HG02763 (cell line): ENCODE data around the gene SFRP5.

ENCODE experiments used
- ATAC-seq: cut with Tn5 transposase; IDR thresholded peaks from one replicate; pipeline ENCODE4 v1.9.1; 2021; ENCODE audit warnings: mild to moderate bottlenecking, moderate library complexity; ENCODE audit not compliant: unreplicated experiment

Gene SFRP5

DNA sequence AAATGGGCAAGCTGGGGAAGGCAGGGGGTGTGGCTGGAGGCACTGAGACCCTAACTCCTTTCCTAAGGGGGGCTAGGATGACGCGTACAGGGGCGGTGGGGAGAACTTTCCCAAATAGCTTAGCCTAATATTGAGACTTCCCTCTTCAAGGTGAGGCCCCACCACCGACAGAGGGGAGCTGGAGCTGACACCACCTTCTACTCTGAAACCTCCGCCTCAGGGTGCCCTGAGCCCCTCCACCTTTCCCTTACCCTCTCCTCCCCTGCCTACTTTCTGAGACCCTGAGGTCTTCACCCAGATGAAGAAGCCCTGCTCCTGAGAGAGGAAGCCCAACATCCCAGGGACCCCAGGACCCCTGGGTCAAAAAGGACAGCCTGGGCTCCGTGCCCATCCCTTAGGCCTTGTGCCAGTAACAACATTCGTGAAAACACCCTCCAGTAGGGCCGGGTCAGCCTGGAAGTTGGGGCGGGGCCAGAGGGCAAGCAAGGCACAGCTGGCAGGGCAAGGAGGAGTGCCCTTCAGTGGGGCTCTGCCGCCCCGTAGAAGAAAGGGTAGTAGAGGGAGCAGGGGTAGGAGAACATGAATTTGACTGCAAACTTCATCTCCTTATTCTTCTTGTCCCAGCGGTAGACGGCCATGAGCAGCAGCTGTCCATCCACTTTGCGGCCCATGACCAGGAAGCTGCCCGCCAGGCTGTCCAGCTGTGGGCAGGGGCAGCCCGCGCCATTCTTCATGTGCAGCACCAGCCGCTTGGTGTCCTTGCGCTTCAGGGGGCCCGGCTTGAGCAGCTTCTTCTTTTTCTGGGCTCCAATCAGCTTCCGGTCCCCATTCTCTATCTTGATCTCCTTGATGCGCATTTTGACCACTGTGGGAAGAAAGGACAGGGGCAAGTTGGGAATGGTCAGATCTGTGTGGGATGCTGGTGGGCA lies 4.5 kb downstream of the SFRP5 start:
- no peak for ATAC-seq

GRCh38 chr10:97766106-97766810 lies 5.5 kb downstream of the SFRP5 start:
- ATAC-seq = no peak

GRCh38 chr10:97765201-97765600 lies 6.6 kb downstream of the SFRP5 start:
- ATAC-seq = no peak

DNA sequence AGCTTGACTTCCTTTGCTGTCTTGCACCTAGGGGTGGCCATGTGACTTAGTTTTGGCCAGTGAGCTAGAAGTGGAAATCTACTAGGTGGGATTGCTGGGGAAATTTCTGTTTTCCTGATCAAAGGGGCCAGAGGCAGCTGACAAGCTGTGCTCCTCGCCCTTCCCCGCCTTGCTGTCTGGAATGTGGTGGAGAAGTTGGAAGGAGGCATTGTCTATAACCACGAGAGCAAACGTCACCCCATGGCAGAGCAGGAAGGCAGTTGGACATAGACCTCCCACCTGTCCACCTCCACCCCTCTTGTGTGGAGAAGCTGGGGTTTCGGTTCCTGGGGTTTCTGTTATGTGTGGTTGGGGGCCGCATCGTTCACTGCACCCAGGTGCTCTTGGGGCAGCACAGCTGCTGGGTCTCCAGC lies 7.3 kb downstream of the SFRP5 start:
- no peak for ATAC-seq

DNA sequence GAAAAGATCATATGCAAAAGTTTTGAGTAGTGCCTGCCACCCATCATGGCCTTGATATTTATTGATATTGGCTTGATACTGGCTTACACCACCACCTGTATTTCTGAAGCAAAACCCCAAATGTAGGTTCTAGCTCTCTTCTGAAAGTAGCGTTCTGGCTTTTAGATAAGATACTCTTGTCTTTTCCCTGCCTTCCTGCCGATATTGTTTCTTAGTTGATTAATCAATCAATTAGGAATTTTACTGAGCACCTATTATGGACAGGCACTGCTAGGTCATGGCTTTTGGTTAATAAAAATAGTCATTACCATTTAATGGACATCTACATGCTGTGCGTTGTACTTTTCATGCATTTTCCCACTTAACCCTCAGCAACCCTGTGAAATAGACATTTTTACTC lies 7.9 kb downstream of the SFRP5 start:
- no peak for ATAC-seq

DNA sequence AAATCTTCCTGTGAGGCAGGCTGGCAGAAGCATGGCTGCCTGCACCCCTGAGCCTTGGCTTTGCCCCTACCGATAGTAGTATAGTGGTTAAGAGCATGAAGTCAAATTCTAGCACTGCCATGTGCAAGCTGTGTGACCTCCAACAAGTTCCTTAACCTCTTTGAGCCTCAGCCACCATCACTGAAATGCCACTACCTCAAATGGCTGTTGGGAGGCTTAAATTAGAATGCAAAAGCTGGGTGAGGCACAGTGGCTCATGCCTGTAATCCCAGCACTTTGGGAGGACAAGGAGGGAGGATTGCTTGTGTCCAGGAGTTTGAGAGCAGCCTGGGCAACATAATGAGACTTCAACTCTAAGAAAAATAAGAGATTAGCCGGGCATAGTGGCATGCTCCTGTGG lies 8.4 kb downstream of the SFRP5 start:
- ATAC-seq = no peak

DNA sequence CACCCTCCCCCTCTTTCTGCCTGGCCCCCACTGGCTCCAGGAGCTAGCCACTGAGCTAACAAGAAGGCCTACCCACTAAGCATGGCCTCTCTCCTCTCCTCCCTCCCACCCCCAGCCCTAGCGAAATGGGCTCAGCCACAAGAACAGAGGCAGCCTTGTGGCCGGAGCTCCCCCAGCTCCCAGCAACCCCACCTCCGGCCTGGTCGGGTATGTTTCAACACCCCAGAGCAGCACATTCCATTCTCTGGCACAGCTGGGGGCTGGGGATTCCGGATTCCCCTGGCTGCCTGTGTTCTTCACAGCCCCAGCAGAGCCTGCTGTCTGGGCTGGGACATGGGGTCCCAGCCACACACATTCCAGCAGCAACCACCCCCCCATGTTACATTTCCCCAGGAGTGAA lies 9.0 kb downstream of the SFRP5 start:
- ATAC-seq = no peak

DNA sequence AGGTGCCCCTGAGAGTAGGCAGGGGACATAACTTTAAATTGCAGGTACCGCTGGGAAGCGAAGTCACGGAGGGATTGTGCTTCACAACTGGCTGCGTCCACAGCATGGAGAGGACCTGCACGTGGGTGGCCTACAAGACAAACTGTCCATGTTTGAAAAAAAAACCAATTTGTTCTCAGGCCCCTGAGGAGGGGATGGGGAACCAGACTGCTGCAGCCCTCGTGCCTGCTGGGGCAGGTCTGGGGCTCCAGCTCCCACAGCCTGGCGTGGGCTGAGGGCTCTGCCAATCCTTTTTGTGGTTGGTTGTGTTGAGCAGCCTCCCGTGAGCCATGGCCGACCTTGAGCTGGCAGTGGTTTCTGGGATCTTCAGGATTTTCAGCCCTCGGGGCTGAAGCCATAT lies 9.7 kb downstream of the SFRP5 start:
- no peak for ATAC-seq

GRCh38 chr10:97761331-97761865 lies 10.4 kb downstream of the SFRP5 start:
- no peak for ATAC-seq

GRCh38 chr10:97760461-97761257 lies 11.1 kb downstream of the SFRP5 start:
- ATAC-seq = no peak

GRCh38 chr10:97759946-97760345 lies 11.9 kb downstream of the SFRP5 start:
- ATAC-seq = no peak

GRCh38 chr10:97759158-97759887 lies 12.5 kb downstream of the SFRP5 start:
- no peak for ATAC-seq

DNA sequence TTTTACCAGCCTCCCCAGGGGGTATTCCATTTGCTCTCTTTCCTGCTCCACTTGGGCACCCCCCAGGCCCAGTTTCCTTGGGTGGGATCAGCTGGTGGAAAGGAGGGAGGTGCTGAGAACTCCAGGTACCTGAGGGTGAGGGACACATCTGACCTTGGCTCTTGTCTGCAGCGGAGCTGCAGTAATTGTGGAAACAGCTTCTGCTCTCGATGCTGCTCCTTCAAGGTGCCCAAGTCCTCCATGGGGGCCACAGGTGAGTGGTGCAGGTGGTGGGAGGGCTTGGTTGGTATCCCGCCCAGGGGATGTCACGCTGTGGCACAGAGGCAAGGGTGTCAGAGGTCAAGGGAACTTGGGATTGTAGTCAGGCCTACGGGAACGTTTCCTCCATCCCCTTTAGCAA lies 14.3 kb downstream of the SFRP5 start:
- ATAC-seq = no peak

GRCh38 chr10:97755718-97756117 lies 16.1 kb downstream of the SFRP5 start:
- no peak for ATAC-seq

DNA sequence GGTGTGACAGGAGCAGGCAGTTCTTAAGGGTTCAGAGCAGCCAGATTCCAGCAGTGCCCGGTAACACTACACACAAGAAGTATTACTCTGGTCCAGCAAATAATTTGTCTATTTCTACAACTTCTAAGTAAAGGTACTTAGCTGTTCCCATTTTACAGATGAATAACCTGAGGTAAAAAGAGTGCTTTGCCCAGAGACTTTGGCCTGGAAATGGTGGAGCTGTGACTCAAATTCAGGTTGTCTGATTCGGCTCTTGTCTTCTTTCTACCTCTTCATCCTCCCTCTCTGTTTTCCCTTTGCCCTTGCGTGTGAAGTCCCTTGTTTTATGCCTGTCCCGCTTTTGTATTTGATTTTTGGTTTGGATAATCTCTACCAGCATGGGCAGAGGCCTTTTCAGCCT lies 17.1 kb downstream of the SFRP5 start:
- ATAC-seq = no peak

DNA sequence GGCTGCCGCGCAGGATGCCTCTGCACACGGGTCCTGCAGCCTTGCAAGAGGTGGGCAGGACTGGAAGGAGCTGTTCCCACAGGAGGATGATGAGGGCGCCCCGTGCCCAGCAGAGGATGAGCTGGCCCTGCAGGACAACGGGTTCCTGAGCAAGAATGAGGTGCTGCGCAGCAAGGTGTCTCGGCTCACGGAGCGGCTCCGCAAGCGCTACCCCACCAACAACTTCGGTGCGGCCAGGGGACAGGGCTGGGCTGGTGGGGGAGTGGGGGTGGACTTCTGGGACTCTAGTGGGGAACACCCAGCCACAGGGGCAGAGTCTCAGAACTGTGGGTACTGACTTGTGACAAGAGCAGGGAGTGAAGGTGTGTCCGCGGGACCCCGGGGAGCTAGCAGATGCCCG lies 18.8 kb downstream of the SFRP5 start:
- ATAC-seq = no peak

GRCh38 chr10:97748116-97748515 lies 23.7 kb downstream of the SFRP5 start:
- ATAC-seq = no peak

DNA sequence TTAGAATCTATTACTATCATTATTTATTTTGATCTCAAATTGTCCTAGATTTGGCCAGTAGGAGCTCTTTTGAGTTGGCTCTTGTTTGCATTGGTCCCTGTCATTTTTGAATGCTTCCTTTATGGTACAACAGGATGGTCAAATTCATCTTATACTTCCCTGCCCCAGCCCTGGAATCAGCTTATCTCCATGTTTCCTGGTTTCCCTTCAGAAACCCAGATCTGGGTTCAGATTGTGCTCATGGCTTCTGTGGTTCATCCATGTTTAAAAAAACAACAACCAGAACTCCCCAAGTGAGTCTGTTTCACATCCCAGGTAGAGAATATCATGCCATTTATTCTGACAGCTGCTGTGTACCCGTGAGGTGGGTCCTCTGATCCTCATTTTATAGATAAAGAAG lies 24.2 kb downstream of the SFRP5 start:
- no peak for ATAC-seq

DNA sequence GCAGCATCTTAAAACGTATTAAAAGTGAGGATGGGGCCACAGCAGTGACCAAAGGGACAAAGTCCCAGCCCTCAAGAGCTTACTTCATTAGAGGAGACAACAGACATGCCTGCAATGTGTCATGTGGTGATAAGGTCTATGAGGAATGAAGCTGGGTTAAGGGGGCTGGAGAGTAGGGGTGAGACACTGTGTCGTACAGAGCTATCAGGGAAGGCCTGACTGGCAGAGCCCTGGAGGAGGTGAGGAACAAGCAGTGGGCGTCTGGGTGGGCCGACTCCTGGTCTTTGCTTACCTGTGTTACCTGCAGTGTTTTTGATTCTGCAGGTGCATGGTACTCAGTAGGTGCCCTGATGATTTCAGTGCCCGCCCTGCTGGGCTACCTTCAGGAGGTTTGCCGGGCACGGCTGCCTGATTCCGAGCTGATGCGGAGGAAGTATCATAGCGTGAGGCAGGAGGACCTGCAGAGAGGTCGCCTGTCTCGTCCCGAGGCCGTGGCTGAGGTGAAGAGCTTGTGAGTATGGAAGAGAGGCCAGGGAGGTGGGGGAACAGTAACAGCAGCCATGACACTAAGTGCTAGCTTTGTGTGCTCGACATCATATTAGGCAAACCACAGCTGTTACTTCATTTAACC lies 27.3 kb downstream of the SFRP5 start:
- no peak for ATAC-seq
